Stimulated activated CD4-positive, alpha-beta T cell treated with anti-CD3 and anti-CD28 coated beads, Interleukin-12 subunit alpha, Interleukin-12 subunit beta, amount 100 ng/mL, for 48 hours (primary cell): ENCODE measurements around the gene EN1.

Experiments
- DNase-seq, 3 donors: peaks; one replicate each; pipeline ENCODE4 v3.0.0-alpha.2; 2020; ENCODE audit warnings: low read depth in 2 of 3, low spot score in 1 of 3

The EN1 gene

GRCh38 chr2:118822572-118822971 is 24.9 kb downstream of the EN1 start:
- no peak for DNase-seq

GRCh38 chr2:118822015-118822414 is 25.4 kb downstream of the EN1 start:
- DNase-seq: no peak

GRCh38 chr2:118817469-118817868 is 30.0 kb downstream of the EN1 start:
- DNase-seq: no peak

GRCh38 chr2:118816669-118817068 is 30.8 kb downstream of the EN1 start:
- DNase-seq: no peak

GRCh38 chr2:118815731-118816130 is 31.7 kb downstream of the EN1 start:
- DNase-seq: no peak

- no peak for DNase-seq
Measured at GRCh38 chr2:118815314-118815713, 32.1 kb downstream of the EN1 start.

- no peak for DNase-seq
Measured at GRCh38 chr2:118814368-118814767, 33.1 kb downstream of the EN1 start.

GRCh38 chr2:118813601-118814339 is 33.7 kb downstream of the EN1 start:
- no peak for DNase-seq

GRCh38 chr2:118813111-118813510 is 34.3 kb downstream of the EN1 start:
- no peak for DNase-seq

GRCh38 chr2:118812552-118812951 is 34.9 kb downstream of the EN1 start:
- DNase-seq: no peak

GRCh38 chr2:118811514-118812115 is 35.8 kb downstream of the EN1 start:
- DNase-seq: no peak

- no peak for DNase-seq
Measured at GRCh38 chr2:118810766-118811165, 36.7 kb downstream of the EN1 start.

GRCh38 chr2:118808429-118808809 is 39.0 kb downstream of the EN1 start:
- DNase-seq: no peak

- DNase-seq: no peak
Measured at GRCh38 chr2:118807668-118808428, 39.6 kb downstream of the EN1 start.

GRCh38 chr2:118806797-118807667 is 40.4 kb downstream of the EN1 start:
- no peak for DNase-seq

- no peak for DNase-seq
Measured at GRCh38 chr2:118805064-118805690, 42.3 kb downstream of the EN1 start.

- DNase-seq: no peak
Measured at GRCh38 chr2:118803012-118803411, 44.4 kb downstream of the EN1 start.

- DNase-seq: no peak
Measured at GRCh38 chr2:118801151-118801550, 46.3 kb downstream of the EN1 start.

GRCh38 chr2:118800736-118801135 is 46.7 kb downstream of the EN1 start:
- DNase-seq: no peak

- no peak for DNase-seq
Measured at GRCh38 chr2:118794546-118794945, 52.9 kb downstream of the EN1 start.
